ENCODE data around the gene KIF12. TPM values are rescaled to one million over a fixed set of nuclear protein-coding genes. Genes with fewer than 3 reads are reported as not detected.

KIF12 gene
- total and polyA plus RNA-seq, 2 of the 13 experiments (the other 11 are each of a cell fraction or from before 2014, with no cell fraction given), result 1.8 to 12.5 TPM

DNA sequence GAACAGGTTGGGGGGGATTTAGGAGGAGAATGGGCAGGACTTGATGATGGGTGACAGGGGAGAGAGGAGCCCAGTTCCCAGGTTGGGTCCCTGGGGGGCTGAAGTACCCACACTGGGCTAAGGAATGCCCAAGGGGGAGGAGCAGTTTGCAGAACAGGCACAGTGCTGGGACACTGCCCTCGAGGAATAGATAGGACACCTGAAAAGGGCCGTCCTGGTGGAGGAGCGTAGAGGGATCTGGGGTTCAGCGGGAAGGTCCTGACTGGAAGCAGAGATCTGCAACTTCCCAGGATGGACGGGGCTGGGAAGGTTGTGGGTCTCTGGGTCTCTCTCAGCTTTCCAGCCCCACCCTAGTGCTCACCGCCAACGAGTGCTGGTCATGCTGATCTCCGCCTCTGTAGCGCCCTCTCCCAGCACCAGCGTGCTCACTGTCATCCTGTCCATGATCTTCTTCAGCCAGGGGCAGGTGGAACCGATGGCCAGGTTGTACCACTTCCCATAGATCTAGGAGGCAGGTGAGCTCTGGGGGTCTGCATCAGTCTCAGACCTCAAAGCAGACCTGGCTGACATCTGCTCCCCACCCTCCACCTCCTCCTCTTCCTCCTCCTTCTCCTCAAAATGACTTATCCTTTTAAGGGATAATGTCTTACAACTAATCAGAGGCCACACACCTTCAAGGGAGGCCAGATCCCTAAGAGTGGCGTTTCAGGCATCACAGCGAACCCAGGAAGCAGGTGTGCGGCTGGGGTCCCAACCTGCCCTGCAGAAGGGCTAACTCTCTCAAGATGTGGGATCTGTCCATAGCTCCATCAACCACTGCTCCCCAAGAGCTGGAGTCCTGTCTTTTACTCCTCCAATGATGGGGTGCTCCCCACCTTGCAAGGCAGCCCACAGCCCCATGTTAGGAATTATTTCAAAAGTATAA, 22.6 kb downstream of the KIF12 start (continued):
- TF ChIP-seq, protein P1, sequence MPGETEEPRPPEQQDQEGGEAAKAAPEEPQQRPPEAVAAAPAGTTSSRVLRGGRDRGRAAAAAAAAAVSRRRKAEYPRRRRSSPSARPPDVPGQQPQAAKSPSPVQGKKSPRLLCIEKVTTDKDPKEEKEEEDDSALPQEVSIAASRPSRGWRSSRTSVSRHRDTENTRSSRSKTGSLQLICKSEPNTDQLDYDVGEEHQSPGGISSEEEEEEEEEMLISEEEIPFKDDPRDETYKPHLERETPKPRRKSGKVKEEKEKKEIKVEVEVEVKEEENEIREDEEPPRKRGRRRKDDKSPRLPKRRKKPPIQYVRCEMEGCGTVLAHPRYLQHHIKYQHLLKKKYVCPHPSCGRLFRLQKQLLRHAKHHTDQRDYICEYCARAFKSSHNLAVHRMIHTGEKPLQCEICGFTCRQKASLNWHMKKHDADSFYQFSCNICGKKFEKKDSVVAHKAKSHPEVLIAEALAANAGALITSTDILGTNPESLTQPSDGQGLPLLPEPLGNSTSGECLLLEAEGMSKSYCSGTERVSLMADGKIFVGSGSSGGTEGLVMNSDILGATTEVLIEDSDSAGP (CRISPR knock-in tag; IDR thresholded peaks at IDR 0.05; ENCODE audit: borderline replicate concordance), result peak; percentile 63
- no peak for TF ChIP-seq NR2F6 (IDR thresholded peaks at IDR 0.05)
- TF ChIP-seq NR2F6 (CRISPR knock-in tag; IDR thresholded peaks at IDR 0.05), result no peak
- TF ChIP-seq, protein P2, sequence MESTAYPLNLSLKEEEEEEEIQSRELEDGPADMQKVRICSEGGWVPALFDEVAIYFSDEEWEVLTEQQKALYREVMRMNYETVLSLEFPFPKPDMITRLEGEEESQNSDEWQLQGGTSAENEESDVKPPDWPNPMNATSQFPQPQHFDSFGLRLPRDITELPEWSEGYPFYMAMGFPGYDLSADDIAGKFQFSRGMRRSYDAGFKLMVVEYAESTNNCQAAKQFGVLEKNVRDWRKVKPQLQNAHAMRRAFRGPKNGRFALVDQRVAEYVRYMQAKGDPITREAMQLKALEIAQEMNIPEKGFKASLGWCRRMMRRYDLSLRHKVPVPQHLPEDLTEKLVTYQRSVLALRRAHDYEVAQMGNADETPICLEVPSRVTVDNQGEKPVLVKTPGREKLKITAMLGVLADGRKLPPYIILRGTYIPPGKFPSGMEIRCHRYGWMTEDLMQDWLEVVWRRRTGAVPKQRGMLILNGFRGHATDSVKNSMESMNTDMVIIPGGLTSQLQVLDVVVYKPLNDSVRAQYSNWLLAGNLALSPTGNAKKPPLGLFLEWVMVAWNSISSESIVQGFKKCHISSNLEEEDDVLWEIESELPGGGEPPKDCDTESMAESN (CRISPR knock-in tag; conservative IDR thresholded peaks at IDR 0.05), result no peak
- TF ChIP-seq ZNF547 (CRISPR knock-in tag; IDR thresholded peaks at IDR 0.05), result no peak
- peak; percentile 72 for TF ChIP-seq ZNF263 (CRISPR knock-in tag; IDR thresholded peaks at IDR 0.05)
- no peak for TF ChIP-seq SP2 (CRISPR knock-in tag; IDR thresholded peaks at IDR 0.05)
- no peak for TF ChIP-seq ZNF10 (CRISPR knock-in tag; IDR thresholded peaks at IDR 0.05; ENCODE audit: borderline replicate concordance, low read depth)
- no peak for TF ChIP-seq SRF (IDR thresholded peaks at IDR 0.05; ENCODE audit: low read depth, low read length)
- no peak for TF ChIP-seq ZNF550 (CRISPR knock-in tag; IDR thresholded peaks at IDR 0.05; ENCODE audit: borderline replicate concordance)
- peak; percentile 80; the same call in 1 of the 2 replicates for TF ChIP-seq HDAC2 (CRISPR knock-in tag; IDR thresholded peaks at IDR 0.05)
- no peak for TF ChIP-seq ZIK1 (CRISPR knock-in tag; IDR thresholded peaks at IDR 0.05; ENCODE audit: borderline replicate concordance, low read depth)
- TF ChIP-seq MTF2 (CRISPR knock-in tag; IDR thresholded peaks at IDR 0.05; ENCODE audit: borderline replicate concordance), result peak; percentile 62; the same call in 1 of the 2 replicates
- TF ChIP-seq PHF8 (CRISPR knock-in tag; IDR thresholded peaks at IDR 0.05), result no peak
- TF ChIP-seq, protein P3, sequence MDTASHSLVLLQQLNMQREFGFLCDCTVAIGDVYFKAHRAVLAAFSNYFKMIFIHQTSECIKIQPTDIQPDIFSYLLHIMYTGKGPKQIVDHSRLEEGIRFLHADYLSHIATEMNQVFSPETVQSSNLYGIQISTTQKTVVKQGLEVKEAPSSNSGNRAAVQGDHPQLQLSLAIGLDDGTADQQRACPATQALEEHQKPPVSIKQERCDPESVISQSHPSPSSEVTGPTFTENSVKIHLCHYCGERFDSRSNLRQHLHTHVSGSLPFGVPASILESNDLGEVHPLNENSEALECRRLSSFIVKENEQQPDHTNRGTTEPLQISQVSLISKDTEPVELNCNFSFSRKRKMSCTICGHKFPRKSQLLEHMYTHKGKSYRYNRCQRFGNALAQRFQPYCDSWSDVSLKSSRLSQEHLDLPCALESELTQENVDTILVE (CRISPR knock-in tag; IDR thresholded peaks at IDR 0.05), result no peak
- TF ChIP-seq BORCS8-MEF2B (CRISPR knock-in tag; IDR thresholded peaks at IDR 0.05), result no peak; the same call in 1 of the 2 replicates
- no peak for TF ChIP-seq ZSCAN25 (CRISPR knock-in tag; IDR thresholded peaks at IDR 0.05)
- no peak for TF ChIP-seq ZFP36L1 (CRISPR knock-in tag; IDR thresholded peaks at IDR 0.05)
- no peak for TF ChIP-seq ZFAT (CRISPR knock-in tag; conservative IDR thresholded peaks at IDR 0.05)
- 0 out of 2 replicates have a peak, but pooled peaks have one; percentile 31 for TF ChIP-seq ZNF546 (CRISPR knock-in tag; conservative IDR thresholded peaks at IDR 0.05)
- peak; percentile 29 for TF ChIP-seq TEAD3 (CRISPR knock-in tag; optimal IDR thresholded peaks at IDR 0.05; ENCODE audit: borderline replicate concordance)
- peak; percentile 96 for TF ChIP-seq TGIF2 (CRISPR knock-in tag; IDR thresholded peaks at IDR 0.05)
- TF ChIP-seq, protein P4, sequence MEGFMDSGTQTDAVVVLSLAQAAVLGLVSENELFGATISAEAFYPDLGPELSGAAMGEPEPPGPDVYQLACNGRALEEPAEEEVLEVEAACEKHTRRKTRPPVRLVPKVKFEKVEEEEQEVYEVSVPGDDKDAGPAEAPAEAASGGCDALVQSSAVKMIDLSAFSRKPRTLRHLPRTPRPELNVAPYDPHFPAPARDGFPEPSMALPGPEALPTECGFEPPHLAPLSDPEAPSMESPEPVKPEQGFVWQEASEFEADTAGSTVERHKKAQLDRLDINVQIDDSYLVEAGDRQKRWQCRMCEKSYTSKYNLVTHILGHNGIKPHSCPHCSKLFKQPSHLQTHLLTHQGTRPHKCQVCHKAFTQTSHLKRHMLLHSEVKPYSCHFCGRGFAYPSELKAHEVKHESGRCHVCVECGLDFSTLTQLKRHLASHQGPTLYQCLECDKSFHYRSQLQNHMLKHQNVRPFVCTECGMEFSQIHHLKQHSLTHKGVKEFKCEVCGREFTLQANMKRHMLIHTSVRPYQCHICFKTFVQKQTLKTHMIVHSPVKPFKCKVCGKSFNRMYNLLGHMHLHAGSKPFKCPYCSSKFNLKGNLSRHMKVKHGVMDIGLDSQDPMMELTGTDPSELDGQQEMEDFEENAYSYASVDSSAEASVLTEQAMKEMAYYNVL (CRISPR knock-in tag; IDR thresholded peaks at IDR 0.05; ENCODE audit: borderline replicate concordance), result no peak
- TF ChIP-seq ZEB1 (IDR thresholded peaks at IDR 0.05; ENCODE audit: insufficient replicate concordance, low read depth), result no peak
- peak; percentile 50; the same call in 1 of the 2 replicates for TF ChIP-seq RAD21 (CRISPR knock-in tag; IDR thresholded peaks at IDR 0.05)
